GM21825 (cell line): ENCODE results near the gene DUSP10.
A peak's percentile ranks its signal among the peaks of the same experiment; 100 is the strongest.

Experiments
- ATAC-seq: cut with Tn5 transposase; IDR thresholded peaks from one replicate; pipeline ENCODE4 v1.9.1; 2021; ENCODE audit warnings: mild to moderate bottlenecking, moderate library complexity; ENCODE audit not compliant: unreplicated experiment

DUSP10 gene

GRCh38 chr1:221697923-221698425, 43.9 kb downstream of the DUSP10 start:
- ATAC-seq: no peak

GRCh38 chr1:221696718-221697461, 45.0 kb downstream of the DUSP10 start:
- ATAC-seq: no peak

- no peak for ATAC-seq
Observed at GRCh38 chr1:221696027-221696426, 45.9 kb downstream of the DUSP10 start.

GRCh38 chr1:221695301-221695700, 46.6 kb downstream of the DUSP10 start:
- no peak for ATAC-seq

- ATAC-seq: no peak
Observed at GRCh38 chr1:221694109-221694508, 47.8 kb downstream of the DUSP10 start.

- no peak for ATAC-seq
Observed at GRCh38 chr1:221693087-221693486, 48.8 kb downstream of the DUSP10 start.

- ATAC-seq: no peak
Observed at GRCh38 chr1:221692643-221693042, 49.2 kb downstream of the DUSP10 start.

- ATAC-seq: no peak
Observed at GRCh38 chr1:221691261-221691660, 50.6 kb downstream of the DUSP10 start.

- ATAC-seq: no peak
Observed at GRCh38 chr1:221690858-221691257, 51.0 kb downstream of the DUSP10 start.

GRCh38 chr1:221689138-221689537, 52.8 kb downstream of the DUSP10 start:
- ATAC-seq: no peak

GRCh38 chr1:221688488-221688843, 53.4 kb downstream of the DUSP10 start:
- ATAC-seq: no peak

- no peak for ATAC-seq
Observed at GRCh38 chr1:221687836-221688487, 53.9 kb downstream of the DUSP10 start.

- no peak for ATAC-seq
Observed at GRCh38 chr1:221683681-221684080, 58.2 kb downstream of the DUSP10 start.

GRCh38 chr1:221680085-221680484, 61.8 kb downstream of the DUSP10 start:
- ATAC-seq: no peak

GRCh38 chr1:221678014-221678413, 63.9 kb downstream of the DUSP10 start:
- ATAC-seq: no peak

GRCh38 chr1:221675880-221676800, 65.7 kb downstream of the DUSP10 start:
- ATAC-seq: no peak

- no peak for ATAC-seq
Observed at GRCh38 chr1:221672965-221673364, 68.9 kb downstream of the DUSP10 start.

GRCh38 chr1:221672239-221672645, 69.6 kb downstream of the DUSP10 start:
- ATAC-seq: no peak

- no peak for ATAC-seq
Observed at GRCh38 chr1:221670081-221670480, 71.8 kb downstream of the DUSP10 start.

- no peak for ATAC-seq
Observed at GRCh38 chr1:221669441-221669840, 72.4 kb downstream of the DUSP10 start.

- peak; percentile 75 for ATAC-seq
Observed at GRCh38 chr1:221667504-221667903, 74.4 kb downstream of the DUSP10 start.
